Measurements from ENCODE around the gene MATK.

MATK gene

GRCh38 chr19:3746371-3747056 lies 39.7 kb downstream of the MATK start:
- Histone ChIP-seq H4K12ac (ENCODE audit: low read depth, low read length) (no peak overlapping the region), H3K79me1 (ENCODE audit: low read length) (no peaks in the 10 kb centered on the region), H3K23ac (ENCODE audit: low read length) (no peak overlapping the region), H3K36me3 (ENCODE audit: control insufficient read depth in 1 of 2, insufficient read depth in 2 of 2, low read length in 2 of 2) (peaks cover 23 to 28% of the 10 kb centered on the region in 2 experiments), H4K8ac (ENCODE audit: low read depth, low read length) (no peak overlapping the region), H3K18ac (ENCODE audit: low read length) (no peak overlapping the region), H2AK5ac (ENCODE audit: low read length) (no peak overlapping the region), H3K9ac (ENCODE audit: low read length) (no peak overlapping the region), H3K27me3 (ENCODE audit: insufficient read depth, low read length) (no peaks in the 10 kb centered on the region), H3K4ac (ENCODE audit: low read depth, low read length) (no peak overlapping the region), H3K4me1 (ENCODE audit: control insufficient read depth in 1 of 2, insufficient read depth in 2 of 2, low read length in 2 of 2) (no peaks in the 10 kb centered on the region), H3K27ac (ENCODE audit: low read depth, low read length) (no peak overlapping the region), H2BK12ac (ENCODE audit: low read length) (no peak overlapping the region), H2BK120ac (ENCODE audit: insufficient read depth, low read length, poor library complexity) (no peak overlapping the region), H2AFZ (ENCODE audit: insufficient read depth, low read length, poor library complexity) (no peak overlapping the region), H4K91ac (ENCODE audit: low read depth, low read length) (no peak overlapping the region), H3K14ac (ENCODE audit: low read length) (no peak overlapping the region), H2BK5ac (ENCODE audit: low read depth, low read length, poor library complexity) (no peak overlapping the region), H3K4me3 (ENCODE audit: low read depth, low read length) (no peak overlapping the region), H3K4me2 (ENCODE audit: low read length) (no peak overlapping the region), H3K9me3 (ENCODE audit: insufficient read depth, low read depth, low read length) (no peaks in the 10 kb centered on the region), H3K79me2 (ENCODE audit: control insufficient read depth, insufficient read depth, low read length, poor library complexity) (no peaks in the 10 kb centered on the region)
- no CpG with 5 or more reads among the region's 31 CpGs for WGBS (ENCODE audit: extremely low coverage, insufficient coverage, insufficient read length)
- no peak for DNase-seq

GRCh38 chr19:3745363-3746045 lies 40.7 kb downstream of the MATK start:
- no peaks in the 10 kb centered on the region for H3K9me3 ChIP-seq (ENCODE audit: insufficient read depth, low read depth, low read length)
- H3K4me1 ChIP-seq (ENCODE audit: control insufficient read depth in 1 of 2, insufficient read depth in 2 of 2, low read length in 2 of 2), result no peaks in the 10 kb centered on the region
- H2AFZ ChIP-seq (ENCODE audit: insufficient read depth, low read length, poor library complexity), result no peak overlapping the region
- no peak overlapping the region for H2AK5ac ChIP-seq (ENCODE audit: low read length)
- H3K27me3 ChIP-seq (ENCODE audit: insufficient read depth, low read length), result no peaks in the 10 kb centered on the region
- no peak overlapping the region for H2BK12ac ChIP-seq (ENCODE audit: low read length)
- H3K36me3 ChIP-seq (ENCODE audit: control insufficient read depth in 1 of 2, insufficient read depth in 2 of 2, low read length in 2 of 2), result peaks cover 15 to 20% of the 10 kb centered on the region in 2 experiments
- no peaks in the 10 kb centered on the region for H3K79me1 ChIP-seq (ENCODE audit: low read length)
- H2BK5ac ChIP-seq (ENCODE audit: low read depth, low read length, poor library complexity), result no peak overlapping the region
- no peak overlapping the region for H2BK120ac ChIP-seq (ENCODE audit: insufficient read depth, low read length, poor library complexity)
- no peak overlapping the region for H4K91ac ChIP-seq (ENCODE audit: low read depth, low read length)
- no peak overlapping the region for H3K4ac ChIP-seq (ENCODE audit: low read depth, low read length)
- no peak overlapping the region for H3K18ac ChIP-seq (ENCODE audit: low read length)
- H3K14ac ChIP-seq (ENCODE audit: low read length), result no peak overlapping the region
- DNase-seq, result no peak
- no CpG with 5 or more reads among the region's 8 CpGs for WGBS (ENCODE audit: extremely low coverage, insufficient coverage, insufficient read length)
- H3K79me2 ChIP-seq (ENCODE audit: control insufficient read depth, insufficient read depth, low read length, poor library complexity), result no peaks in the 10 kb centered on the region
- no peak overlapping the region for H3K4me2 ChIP-seq (ENCODE audit: low read length)
- H3K23ac ChIP-seq (ENCODE audit: low read length), result no peak overlapping the region
- H3K9ac ChIP-seq (ENCODE audit: low read length), result no peak overlapping the region
- H3K27ac ChIP-seq (ENCODE audit: low read depth, low read length), result no peak overlapping the region
- no peak overlapping the region for H4K8ac ChIP-seq (ENCODE audit: low read depth, low read length)
- no peak overlapping the region for H3K4me3 ChIP-seq (ENCODE audit: low read depth, low read length)
- H4K12ac ChIP-seq (ENCODE audit: low read depth, low read length), result no peak overlapping the region

GRCh38 chr19:3743486-3743885 lies 42.7 kb downstream of the MATK start:
- no peak for DNase-seq
- Histone ChIP-seq H3K79me2 (ENCODE audit: control insufficient read depth, insufficient read depth, low read length, poor library complexity) (no peaks in the 10 kb centered on the region), H3K27ac (ENCODE audit: low read depth, low read length) (no peak overlapping the region), H4K91ac (ENCODE audit: low read depth, low read length) (no peak overlapping the region), H2BK120ac (ENCODE audit: insufficient read depth, low read length, poor library complexity) (no peak overlapping the region), H3K4me2 (ENCODE audit: low read length) (no peak overlapping the region), H3K27me3 (ENCODE audit: insufficient read depth, low read length) (no peaks in the 10 kb centered on the region), H3K9ac (ENCODE audit: low read length) (no peak overlapping the region), H3K18ac (ENCODE audit: low read length) (no peak overlapping the region), H2AFZ (ENCODE audit: insufficient read depth, low read length, poor library complexity) (no peak overlapping the region), H2BK5ac (ENCODE audit: low read depth, low read length, poor library complexity) (no peak overlapping the region), H3K23ac (ENCODE audit: low read length) (no peak overlapping the region), H3K14ac (ENCODE audit: low read length) (no peak overlapping the region), H3K79me1 (ENCODE audit: low read length) (no peaks in the 10 kb centered on the region), H2BK12ac (ENCODE audit: low read length) (no peak overlapping the region), H2AK5ac (ENCODE audit: low read length) (no peak overlapping the region), H3K4ac (ENCODE audit: low read depth, low read length) (no peak overlapping the region), H3K4me3 (ENCODE audit: low read depth, low read length) (no peak overlapping the region), H3K36me3 (ENCODE audit: control insufficient read depth in 1 of 2, insufficient read depth in 2 of 2, low read length in 2 of 2) (peaks cover 10 to 11% of the 10 kb centered on the region in 2 experiments), H4K12ac (ENCODE audit: low read depth, low read length) (no peak overlapping the region), H4K8ac (ENCODE audit: low read depth, low read length) (no peak overlapping the region), H3K4me1 (ENCODE audit: control insufficient read depth in 1 of 2, insufficient read depth in 2 of 2, low read length in 2 of 2) (no peaks in the 10 kb centered on the region), H3K9me3 (ENCODE audit: insufficient read depth, low read depth, low read length) (peaks cover 2% of the 10 kb centered on the region)
- no CpG with 5 or more reads among the region's 2 CpGs for WGBS (ENCODE audit: extremely low coverage, insufficient coverage, insufficient read length)

GRCh38 chr19:3740431-3740830 lies 45.8 kb downstream of the MATK start:
- no peak overlapping the region for H4K12ac ChIP-seq (ENCODE audit: low read depth, low read length)
- no peaks in the 10 kb centered on the region for H3K4me1 ChIP-seq (ENCODE audit: control insufficient read depth in 1 of 2, insufficient read depth in 2 of 2, low read length in 2 of 2)
- no peak overlapping the region for H2AFZ ChIP-seq (ENCODE audit: insufficient read depth, low read length, poor library complexity)
- no peak overlapping the region for H2BK12ac ChIP-seq (ENCODE audit: low read length)
- H3K36me3 ChIP-seq (ENCODE audit: control insufficient read depth in 1 of 2, insufficient read depth in 2 of 2, low read length in 2 of 2), result peaks cover 13 to 14% of the 10 kb centered on the region in 2 experiments
- no peak overlapping the region for H4K8ac ChIP-seq (ENCODE audit: low read depth, low read length)
- H3K18ac ChIP-seq (ENCODE audit: low read length), result no peak overlapping the region
- no peak overlapping the region for H3K4me2 ChIP-seq (ENCODE audit: low read length)
- no peak overlapping the region for H3K9ac ChIP-seq (ENCODE audit: low read length)
- H2BK5ac ChIP-seq (ENCODE audit: low read depth, low read length, poor library complexity), result no peak overlapping the region
- H3K23ac ChIP-seq (ENCODE audit: low read length), result no peak overlapping the region
- no peaks in the 10 kb centered on the region for H3K27me3 ChIP-seq (ENCODE audit: insufficient read depth, low read length)
- no peak overlapping the region for H4K91ac ChIP-seq (ENCODE audit: low read depth, low read length)
- H3K79me2 ChIP-seq (ENCODE audit: control insufficient read depth, insufficient read depth, low read length, poor library complexity), result no peaks in the 10 kb centered on the region
- H2BK120ac ChIP-seq (ENCODE audit: insufficient read depth, low read length, poor library complexity), result no peak overlapping the region
- no peak overlapping the region for H3K27ac ChIP-seq (ENCODE audit: low read depth, low read length)
- no peak overlapping the region for H3K4ac ChIP-seq (ENCODE audit: low read depth, low read length)
- no peak overlapping the region for H2AK5ac ChIP-seq (ENCODE audit: low read length)
- no peak overlapping the region for H3K4me3 ChIP-seq (ENCODE audit: low read depth, low read length)
- H3K14ac ChIP-seq (ENCODE audit: low read length), result no peak overlapping the region
- H3K79me1 ChIP-seq (ENCODE audit: low read length), result no peaks in the 10 kb centered on the region
- H3K9me3 ChIP-seq (ENCODE audit: insufficient read depth, low read depth, low read length), result peaks cover 4% of the 10 kb centered on the region
- no peak for DNase-seq
- whole genome bisulfite sequencing (ENCODE audit: extremely low coverage, insufficient coverage, insufficient read length), result no CpG with 5 or more reads among the region's 24 CpGs
